Progenitor cell of endocrine pancreas (in vitro differentiated cells): ENCODE measurements around the gene SPATA18. TPM values are rescaled to one million over a fixed set of nuclear protein-coding genes. Genes with fewer than 3 reads are reported as not detected.
A peak's percentile ranks its signal among the peaks of the same experiment; 100 is the strongest.

Experiments used
- DNase-seq: peaks from one replicate; pipeline ENCODE4 v3.0.0; 2021; ENCODE audit warnings: low spot score; ENCODE audit not compliant: unreplicated experiment
- H3K27ac Mint-ChIP-seq: 2 replicates; pipeline ENCODE4 v1.8.0; 2021; ENCODE audit warnings: mild to moderate bottlenecking, moderate library complexity, mixed read lengths
- H3K27me3 Mint-ChIP-seq: 2 replicates; pipeline ENCODE4 v1.8.0; 2021; ENCODE audit warnings: mixed read lengths
- H3K36me3 Mint-ChIP-seq: 2 replicates; pipeline ENCODE4 v1.8.0; 2022; ENCODE audit warnings: mixed read lengths; ENCODE audit not compliant: insufficient read depth
- H3K4me1 Mint-ChIP-seq: 2 replicates; pipeline ENCODE4 v1.8.0; 2021; ENCODE audit warnings: low read depth, mixed read lengths
- H3K4me3 Mint-ChIP-seq: 2 replicates; pipeline ENCODE4 v1.8.0; 2021; ENCODE audit warnings: low read depth, mild to moderate bottlenecking, moderate library complexity, mixed read lengths
- H3K9me3 Mint-ChIP-seq: 2 replicates; pipeline ENCODE4 v1.8.0; 2021; ENCODE audit warnings: low read depth, mixed read lengths
- long read RNA-seq: library from polyadenylated mRNA; unstranded; transcript quantifications from one replicate; pipeline ENCODE4 v2.0.0, GENCODE V29; 2020
- total RNA-seq: library from RNA; stranded (reverse); gene quantifications from 2 replicates; pipeline ENCODE4 v1.2.1, GENCODE V29; 2021
- TF ChIP-seq, protein P1 (sequence below): fragments of 200-600 bp; sonication (generic); IDR thresholded peaks from one replicate; pipeline ENCODE4 v1.5.0; 2021; ENCODE audit warnings: antibody characterized with exemption, mild to moderate bottlenecking; ENCODE audit not compliant: unreplicated experiment

Gene SPATA18, protein sequence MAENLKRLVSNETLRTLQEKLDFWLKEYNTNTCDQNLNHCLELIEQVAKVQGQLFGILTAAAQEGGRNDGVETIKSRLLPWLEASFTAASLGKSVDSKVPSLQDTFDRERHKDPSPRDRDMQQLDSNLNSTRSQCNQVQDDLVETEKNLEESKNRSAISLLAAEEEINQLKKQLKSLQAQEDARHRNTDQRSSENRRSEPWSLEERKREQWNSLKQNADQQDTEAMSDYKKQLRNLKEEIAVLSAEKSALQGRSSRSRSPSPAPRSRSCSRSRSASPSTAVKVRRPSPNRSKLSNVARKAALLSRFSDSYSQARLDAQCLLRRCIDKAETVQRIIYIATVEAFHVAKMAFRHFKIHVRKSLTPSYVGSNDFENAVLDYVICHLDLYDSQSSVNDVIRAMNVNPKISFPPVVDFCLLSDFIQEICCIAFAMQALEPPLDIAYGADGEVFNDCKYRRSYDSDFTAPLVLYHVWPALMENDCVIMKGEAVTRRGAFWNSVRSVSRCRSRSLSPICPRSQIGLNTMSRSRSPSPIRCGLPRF
- total RNA-seq = 7.4 and 8.5 TPM in 2 replicates
- long read RNA-seq, full-length matches to known transcripts = 5 of 7 reads
- long read RNA-seq, partial matches to known transcripts = 1 of 7 reads
- long read RNA-seq, other reads (novel, unspliced or antisense) = 1 of 7 reads

DNA sequence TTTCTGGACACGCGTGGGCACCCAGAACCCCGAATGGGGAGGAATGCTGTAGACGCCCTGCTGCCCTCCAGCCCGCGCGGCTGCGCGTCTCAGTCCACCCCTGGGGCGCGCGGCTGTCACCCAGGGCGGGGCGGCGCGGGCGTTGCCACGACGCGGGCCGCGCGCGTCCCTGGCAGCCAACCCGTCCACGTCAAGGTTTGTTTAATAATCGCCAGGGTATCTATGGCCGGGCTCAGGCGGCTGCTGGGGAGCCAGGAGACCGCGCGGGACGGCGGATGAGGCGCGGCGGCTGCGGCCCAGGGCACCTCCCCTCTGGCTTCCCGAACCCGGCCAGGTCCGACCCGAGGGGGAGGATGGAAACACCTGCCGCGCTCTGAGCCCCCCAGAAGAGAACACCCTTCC, at the start of gene SPATA18:
Gene SPATA18, plus strand, starts transcription at position 92 of the 402 bp plus-strand sequence. CDS start 401 bp downstream, outside the sequence.
- H3K27ac Mint-ChIP-seq = peak within 1 kb of the TSS; percentile 93
- no peaks in the 10 kb centered on the region for H3K9me3 Mint-ChIP-seq
- peak within 1 kb of the TSS; percentile 85 for H3K4me3 Mint-ChIP-seq
- H3K36me3 Mint-ChIP-seq = no peaks in the 10 kb centered on the region
- peaks cover 6% of the 10 kb centered on the region for H3K4me1 Mint-ChIP-seq
- DNase-seq = peak; percentile 15
- TF ChIP-seq, protein P1, sequence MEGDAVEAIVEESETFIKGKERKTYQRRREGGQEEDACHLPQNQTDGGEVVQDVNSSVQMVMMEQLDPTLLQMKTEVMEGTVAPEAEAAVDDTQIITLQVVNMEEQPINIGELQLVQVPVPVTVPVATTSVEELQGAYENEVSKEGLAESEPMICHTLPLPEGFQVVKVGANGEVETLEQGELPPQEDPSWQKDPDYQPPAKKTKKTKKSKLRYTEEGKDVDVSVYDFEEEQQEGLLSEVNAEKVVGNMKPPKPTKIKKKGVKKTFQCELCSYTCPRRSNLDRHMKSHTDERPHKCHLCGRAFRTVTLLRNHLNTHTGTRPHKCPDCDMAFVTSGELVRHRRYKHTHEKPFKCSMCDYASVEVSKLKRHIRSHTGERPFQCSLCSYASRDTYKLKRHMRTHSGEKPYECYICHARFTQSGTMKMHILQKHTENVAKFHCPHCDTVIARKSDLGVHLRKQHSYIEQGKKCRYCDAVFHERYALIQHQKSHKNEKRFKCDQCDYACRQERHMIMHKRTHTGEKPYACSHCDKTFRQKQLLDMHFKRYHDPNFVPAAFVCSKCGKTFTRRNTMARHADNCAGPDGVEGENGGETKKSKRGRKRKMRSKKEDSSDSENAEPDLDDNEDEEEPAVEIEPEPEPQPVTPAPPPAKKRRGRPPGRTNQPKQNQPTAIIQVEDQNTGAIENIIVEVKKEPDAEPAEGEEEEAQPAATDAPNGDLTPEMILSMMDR = no peak
- H3K27me3 Mint-ChIP-seq = peaks cover 36% of the 10 kb centered on the region

DNA sequence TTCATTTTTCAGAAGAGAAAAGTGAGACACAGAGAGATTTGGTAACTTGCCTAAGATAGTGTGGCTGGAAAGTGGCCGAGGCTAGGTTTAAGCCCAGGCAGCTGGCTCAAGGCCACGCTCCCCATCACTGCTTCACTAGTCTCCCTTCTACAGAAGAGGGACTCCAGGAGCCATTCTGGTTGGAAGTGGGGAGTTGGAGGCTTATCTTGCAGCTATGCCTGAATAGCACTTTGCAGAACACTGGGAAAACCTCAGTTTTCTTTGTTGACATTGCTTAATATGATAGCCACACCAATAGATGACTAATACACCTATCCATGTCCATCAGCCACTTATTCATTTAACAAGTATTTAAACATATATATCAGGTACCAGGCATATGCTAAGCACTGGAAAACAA, 49.5 kb upstream of the SPATA18 start:
- TF ChIP-seq, protein P1 = no peak
- H3K4me3 Mint-ChIP-seq = no peak overlapping the region
- DNase-seq = no peak
- H3K27ac Mint-ChIP-seq = no peak overlapping the region
- no peaks in the 10 kb centered on the region for H3K36me3 Mint-ChIP-seq
- H3K27me3 Mint-ChIP-seq = no peaks in the 10 kb centered on the region
- H3K9me3 Mint-ChIP-seq = no peaks in the 10 kb centered on the region
- no peaks in the 10 kb centered on the region for H3K4me1 Mint-ChIP-seq

DNA sequence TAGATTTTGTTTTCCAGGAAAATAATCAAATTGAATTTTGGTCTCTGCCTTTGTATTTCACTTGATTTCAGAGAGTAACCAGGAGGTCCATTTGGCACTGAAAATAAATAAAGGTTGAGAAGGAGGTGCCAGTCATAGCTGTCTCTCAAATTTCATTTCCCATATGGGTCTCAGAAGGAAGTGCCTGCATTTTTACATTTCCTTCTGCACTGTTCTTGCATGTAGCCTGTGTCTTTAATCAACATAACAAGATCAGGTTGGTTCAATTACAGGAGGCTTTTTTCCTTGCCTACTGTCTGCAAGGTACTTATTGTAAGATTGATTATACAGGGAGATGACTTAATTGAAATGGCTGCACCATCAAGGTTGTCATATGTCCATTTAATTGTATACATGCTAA, 46.7 kb upstream of the SPATA18 start:
- no peak overlapping the region for H3K27ac Mint-ChIP-seq
- H3K4me3 Mint-ChIP-seq = no peak overlapping the region
- H3K4me1 Mint-ChIP-seq = no peaks in the 10 kb centered on the region
- no peak for DNase-seq
- H3K36me3 Mint-ChIP-seq = no peaks in the 10 kb centered on the region
- no peaks in the 10 kb centered on the region for H3K27me3 Mint-ChIP-seq
- no peaks in the 10 kb centered on the region for H3K9me3 Mint-ChIP-seq
- TF ChIP-seq, protein P1 = no peak

DNA sequence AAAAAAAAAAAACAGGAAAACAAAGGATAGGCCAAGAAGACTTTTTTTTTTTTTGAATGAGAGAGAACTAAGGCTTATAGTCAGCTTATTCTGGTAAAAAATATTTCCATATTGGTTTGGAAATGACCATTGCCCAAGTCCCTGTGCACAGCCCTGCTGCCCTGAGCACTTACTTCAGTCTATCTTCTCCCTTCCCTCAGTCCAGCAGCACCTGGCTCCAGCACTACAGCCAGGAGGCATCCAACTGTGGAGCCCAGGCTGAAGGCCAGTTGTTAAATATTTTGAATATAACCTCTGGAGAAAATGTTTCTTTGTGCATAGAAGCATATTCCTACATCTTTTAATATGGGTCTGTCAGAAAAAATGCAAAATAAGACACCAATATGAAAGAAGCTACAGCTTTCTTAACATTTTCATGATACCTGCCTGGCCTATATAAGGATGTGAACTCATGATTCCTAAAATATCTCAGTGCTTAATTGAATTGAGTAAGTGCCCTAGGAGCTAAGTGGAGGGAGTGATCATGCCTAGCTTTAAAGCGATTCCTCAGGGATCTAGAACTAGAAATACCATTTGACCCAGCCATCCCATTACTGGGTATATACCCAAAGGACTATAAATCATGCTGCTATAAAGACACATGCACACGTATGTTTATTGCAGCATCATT, 45.4 kb upstream of the SPATA18 start:
- no peaks in the 10 kb centered on the region for H3K36me3 Mint-ChIP-seq
- H3K27ac Mint-ChIP-seq = no peak overlapping the region
- TF ChIP-seq, protein P1 = no peak
- H3K4me3 Mint-ChIP-seq = no peak overlapping the region
- no peak for DNase-seq
- H3K4me1 Mint-ChIP-seq = no peaks in the 10 kb centered on the region
- H3K27me3 Mint-ChIP-seq = no peaks in the 10 kb centered on the region
- no peaks in the 10 kb centered on the region for H3K9me3 Mint-ChIP-seq

DNA sequence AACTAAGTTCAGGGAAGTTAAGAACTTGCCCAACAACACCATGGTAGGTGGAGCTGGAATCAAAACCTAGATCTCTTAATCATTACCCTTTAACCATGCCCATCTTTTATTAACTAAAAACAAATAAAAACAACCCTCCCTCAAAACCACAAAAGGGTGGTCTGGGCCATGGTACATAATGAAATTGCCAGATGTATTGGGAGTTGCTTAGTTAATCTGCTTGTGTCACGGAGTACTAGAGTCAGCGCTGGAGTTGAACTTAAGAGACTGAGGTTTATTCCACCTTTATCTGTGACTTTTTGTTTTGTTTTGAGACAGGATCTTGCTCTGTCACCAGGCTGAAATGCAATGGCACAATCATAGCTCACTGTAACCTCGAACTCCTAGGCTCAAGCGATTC, 44.2 kb upstream of the SPATA18 start:
- H3K9me3 Mint-ChIP-seq = no peaks in the 10 kb centered on the region
- no peaks in the 10 kb centered on the region for H3K27me3 Mint-ChIP-seq
- no peak overlapping the region for H3K4me3 Mint-ChIP-seq
- TF ChIP-seq, protein P1 = no peak
- DNase-seq = no peak
- H3K36me3 Mint-ChIP-seq = no peaks in the 10 kb centered on the region
- no peaks in the 10 kb centered on the region for H3K4me1 Mint-ChIP-seq
- H3K27ac Mint-ChIP-seq = no peak overlapping the region
